K562 (cell line): ENCODE results near the gene CYP24A1. TPM values are rescaled to one million over a fixed set of nuclear protein-coding genes. Genes with fewer than 3 reads are reported as not detected.

Experiments
- ATAC-seq: fragments of 200-7000 bp; cut with Tn5 transposase; 3 replicates; pipeline ENCODE4 v1.9.1; 2020; ENCODE audit warnings: moderate library complexity
- BruUV-seq: library from RNA; stranded (reverse); fragments of 400-500 nt; replicated peaks from 2 replicates; lab custom pipeline; 2021; lab: Mats Ljungman, UMichigan
- CTCF ChIA-PET: fragments of 300-600 bp; formaldehyde crosslinking; extraction: SDS; loops from one replicate; lab custom pipeline; 2021; ENCODE audit warnings: low intra/inter-chr PET ratio; lab: Yijun Ruan, JAX
- POLR2A ChIA-PET: fragments of 300-600, 350-650 bp; sonication (Branson Sonifier 250); formaldehyde crosslinking; extraction: SDS; loops from one replicate; lab custom pipeline; 2021; ENCODE audit warnings: antibody characterized with exemption, inconsistent platforms; lab: Yijun Ruan, JAX
- DNase-seq, 4 experiments: peaks; one replicate each; pipeline versions ENCODE4 v3.0.0 to v3.0.0-alpha.2; 2011 to 2018; ENCODE audit warnings: low spot score in 3 of 4, mixed read lengths in 3 of 4; ENCODE audit errors: extremely low read depth in 1 of 4
- FAIRE-seq: peaks from 2 replicates; lab custom pipeline; 2011; peaks lifted over from hg19 to GRCh38; lab: Jason Lieb, UNC
- H2AFZ ChIP-seq: 2 replicates; pipeline ENCODE4 v1.6.0; 2011; ENCODE audit warnings: low read depth, low read length, control low read depth, inconsistent platforms
- H3K27ac ChIP-seq: fragments of 200-600 bp; 3 replicates; pipeline ENCODE4 v1.8.0; 2011; ENCODE audit warnings: low read depth, mild to moderate bottlenecking, control low read depth, inconsistent platforms, low read length, moderate library complexity, mixed read lengths; ENCODE audit errors: extremely low read depth
- H3K27me3 ChIP-seq, 2 experiments: fragments of 300-600 bp in 1 of 2; 2 replicates in 1 of 2; 3 replicates in 1 of 2; pipeline versions ENCODE4 v1.6.0 to v1.8.0; 2011; ENCODE audit warnings: inconsistent platforms in 2 of 2, low read length in 2 of 2, mild to moderate bottlenecking in 1 of 2, mixed read lengths in 1 of 2, moderate library complexity in 1 of 2; ENCODE audit not compliant: control insufficient read depth in 2 of 2, insufficient read depth in 2 of 2
- H3K36me3 ChIP-seq: fragments of 300-600 bp; 3 replicates; pipeline ENCODE4 v1.8.0; 2011; ENCODE audit warnings: mild to moderate bottlenecking, low read length, inconsistent platforms; ENCODE audit not compliant: control insufficient read depth, insufficient read depth
- H3K4me1 ChIP-seq, 2 experiments: fragments of 200-600 bp in 1 of 2; replicated peaks in 1 of 2; 2 replicates in 1 of 2; 3 replicates in 1 of 2; pipeline versions ENCODE4 v1.5.1 to v1.8.0; 2011; ENCODE audit warnings: inconsistent platforms in 2 of 2, low read length in 2 of 2, mild to moderate bottlenecking in 1 of 2, mixed read lengths in 1 of 2, moderate library complexity in 1 of 2; ENCODE audit not compliant: control insufficient read depth in 2 of 2, insufficient read depth in 2 of 2
- H3K4me2 ChIP-seq: 2 replicates; pipeline ENCODE4 v1.6.1; 2011; ENCODE audit warnings: low read length, control low read depth, inconsistent platforms, mixed read lengths; ENCODE audit not compliant: insufficient read depth
- H3K4me3 ChIP-seq: fragments of 200-600 bp; sonication (generic), shearing (Covaris generic); 2 replicates; pipeline ENCODE4 v1.5.1; 2016; ENCODE audit warnings: control low read depth, inconsistent platforms
- H3K79me2 ChIP-seq: fragments of 200-600 bp; 3 replicates; pipeline ENCODE4 v1.8.0; 2011; ENCODE audit warnings: low read length, inconsistent platforms; ENCODE audit not compliant: control insufficient read depth, insufficient read depth
- H3K9ac ChIP-seq, 2 experiments: 2 replicates each; pipeline versions ENCODE4 v1.6.0 to v1.6.1; 2011; ENCODE audit warnings: low read depth in 2 of 2, low read length in 2 of 2, control low read depth in 1 of 2, inconsistent platforms in 1 of 2, mild to moderate bottlenecking in 1 of 2, mixed read lengths in 1 of 2; ENCODE audit not compliant: insufficient read depth in 1 of 2
- H3K9me1 ChIP-seq: one replicate; pipeline ENCODE4 v1.6.0; 2011; ENCODE audit warnings: inconsistent platforms, mild to moderate bottlenecking, low read length, moderate library complexity; ENCODE audit not compliant: control insufficient read depth, insufficient read depth
- H3K9me3 ChIP-seq: replicated peaks from 2 replicates; pipeline ENCODE4 v1.5.1; 2011; ENCODE audit warnings: low read depth, low read length, inconsistent platforms; ENCODE audit not compliant: control insufficient read depth, insufficient read depth
- H4K20me1 ChIP-seq: replicated peaks from 2 replicates; pipeline ENCODE4 v1.6.1; 2011; ENCODE audit warnings: low read length, inconsistent platforms, mixed read lengths; ENCODE audit not compliant: control insufficient read depth, insufficient read depth
- WGBS: fragments of 100-300 bp; shearing (Covaris generic); methylation state at CpG from one replicate; pipeline ENCODE4 v1.1.6; 2016; ENCODE audit warnings: low coverage, mixed read lengths; ENCODE audit not compliant: insufficient coverage; ENCODE audit errors: missing lambda C conversion rate; 5-methylcytosine and 5-hydroxymethylcytosine counted together
- in situ Hi-C: fragments of 300-500 bp; cut with MboI; formaldehyde crosslinking; loops from 4 replicates; pipeline ENCODE4 v1.15.0; 2018; ENCODE audit warnings: inconsistent platforms, mixed read lengths
- intact Hi-C: fragments of 100-400 bp; cut with micrococcal nuclease; formaldehyde crosslinking; loops from 2 replicates; pipeline ENCODE4 v1.14.2; 2022
- polyA plus RNA-seq, 8 experiments: library from polyadenylated mRNA; depleted of rRNA in 4 of 8; stranded (reverse) in 5 of 8; unstranded in 3 of 8; fragments of >200 nt; fragmentation: Nextera tagmentation in 2 of 8; fragmentation: Illumina TruSeq in 1 of 8; extraction: Ambion mirVana in 2 of 8; extraction: Trizol in 1 of 8; gene quantifications; 2 replicates each; pipeline versions ENCODE4 v1.2.1 to v1.2.3, GENCODE V29; 2011 to 2014; ENCODE audit warnings: inconsistent platforms in 1 of 8, missing spikeins in 1 of 8
- total RNA-seq, 7 experiments: library from RNA; depleted of rRNA in 6 of 7; stranded (reverse); fragments of >200 nt in 6 of 7; fragmentation: Illumina TruSeq in 2 of 7; extraction: Trizol in 2 of 7; gene quantifications; 2 replicates each; pipeline versions ENCODE4 v1.2.1 to v1.2.3, GENCODE V29; 2011 to 2021; ENCODE audit warnings: low replicate concordance in 1 of 7
- TF ChIP-seq, protein P1 (sequence below), 3 experiments: fragments of 200-800 bp in 1 of 3; fragments of 250-450 bp in 1 of 3; fragments of 450-650 bp in 1 of 3; sonication (Bioruptor Pico) in 1 of 3; sonication (Bioruptor generic) in 1 of 3; formaldehyde crosslinking in 1 of 3; IDR thresholded peaks; 2 replicates each; pipeline versions ENCODE4 v1.6.1 to v1.8.0; 2016 to 2022; ENCODE audit warnings: mild to moderate bottlenecking in 2 of 3, missing genetic modification characterization in 2 of 3, missing compliant biosample characterization in 1 of 3, moderate library complexity in 1 of 3
- TF ChIP-seq, protein P2 (sequence below): fragments of 450-650 bp; IDR thresholded peaks from 2 replicates; pipeline ENCODE4 v1.6.1; 2014; ENCODE audit warnings: low read depth, mild to moderate bottlenecking, moderate library complexity, borderline replicate concordance

The CYP24A1 gene
- total and polyA plus RNA-seq, 9 of the 15 experiments (the other 6 are each of a cell fraction or from before 2014, with no cell fraction given): 0.04 TPM; not detected in 8

DNA sequence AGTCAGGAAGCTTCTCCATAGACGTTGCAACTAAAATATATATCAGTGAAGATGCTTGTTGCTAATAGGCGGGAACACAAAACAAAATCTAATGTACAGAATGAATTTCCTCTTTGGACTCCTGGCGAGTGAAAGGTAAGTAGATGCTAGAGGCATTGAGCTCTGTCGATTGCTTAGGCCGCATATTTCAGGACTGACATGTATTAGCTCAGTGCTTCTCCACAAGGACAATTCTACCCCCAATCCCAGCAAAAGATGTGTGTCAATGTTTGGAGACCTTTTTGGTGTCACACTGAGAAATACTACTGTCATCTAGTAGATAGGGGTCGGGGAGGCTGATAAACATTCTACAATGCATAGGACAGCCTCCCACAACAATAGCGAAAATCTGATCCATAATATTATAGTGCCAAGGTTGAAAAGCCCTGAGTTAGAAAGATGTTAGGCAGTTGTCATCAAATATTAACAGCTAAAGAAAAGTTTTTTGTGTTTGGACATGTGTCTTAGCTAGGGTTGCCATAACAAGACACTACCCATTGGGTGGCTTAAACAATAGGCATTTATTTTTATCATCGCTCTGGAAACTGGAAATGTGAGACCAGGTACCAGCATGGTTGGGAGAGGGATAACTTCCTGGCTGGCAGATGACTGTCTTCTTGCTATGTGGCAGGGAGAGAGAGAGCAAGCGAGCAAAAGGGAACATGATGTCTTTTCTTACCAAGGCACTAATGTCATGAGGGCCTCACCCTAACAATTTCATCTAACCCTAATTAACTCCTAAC, 55.4 kb downstream of the CYP24A1 start:
- H3K4me1 ChIP-seq: no peaks in the 10 kb centered on the region
- H3K9ac ChIP-seq: no peak overlapping the region
- H3K4me3 ChIP-seq: no peak overlapping the region
- no peaks in the 10 kb centered on the region for H3K9me3 ChIP-seq
- no peak overlapping the region for H2AFZ ChIP-seq
- peaks cover 0 to 8% of the 10 kb centered on the region in 2 experiments; a peak in 2 of 5 replicates for H3K27me3 ChIP-seq
- no peak for ATAC-seq
- H3K36me3 ChIP-seq: no peaks in the 10 kb centered on the region
- H4K20me1 ChIP-seq: no peaks in the 10 kb centered on the region
- no TSS peak for BruUV-seq
- H3K27ac ChIP-seq: no peak overlapping the region
- FAIRE-seq: no peak
- ChIA-PET CTCF (no interaction called here), POLR2A (no interaction called here)
- WGBS: 3% methylated on average over 9 of the region's 9 CpGs
- in situ Hi-C loops: no loop called here
- no peak for DNase-seq
- TF ChIP-seq, protein P1, sequence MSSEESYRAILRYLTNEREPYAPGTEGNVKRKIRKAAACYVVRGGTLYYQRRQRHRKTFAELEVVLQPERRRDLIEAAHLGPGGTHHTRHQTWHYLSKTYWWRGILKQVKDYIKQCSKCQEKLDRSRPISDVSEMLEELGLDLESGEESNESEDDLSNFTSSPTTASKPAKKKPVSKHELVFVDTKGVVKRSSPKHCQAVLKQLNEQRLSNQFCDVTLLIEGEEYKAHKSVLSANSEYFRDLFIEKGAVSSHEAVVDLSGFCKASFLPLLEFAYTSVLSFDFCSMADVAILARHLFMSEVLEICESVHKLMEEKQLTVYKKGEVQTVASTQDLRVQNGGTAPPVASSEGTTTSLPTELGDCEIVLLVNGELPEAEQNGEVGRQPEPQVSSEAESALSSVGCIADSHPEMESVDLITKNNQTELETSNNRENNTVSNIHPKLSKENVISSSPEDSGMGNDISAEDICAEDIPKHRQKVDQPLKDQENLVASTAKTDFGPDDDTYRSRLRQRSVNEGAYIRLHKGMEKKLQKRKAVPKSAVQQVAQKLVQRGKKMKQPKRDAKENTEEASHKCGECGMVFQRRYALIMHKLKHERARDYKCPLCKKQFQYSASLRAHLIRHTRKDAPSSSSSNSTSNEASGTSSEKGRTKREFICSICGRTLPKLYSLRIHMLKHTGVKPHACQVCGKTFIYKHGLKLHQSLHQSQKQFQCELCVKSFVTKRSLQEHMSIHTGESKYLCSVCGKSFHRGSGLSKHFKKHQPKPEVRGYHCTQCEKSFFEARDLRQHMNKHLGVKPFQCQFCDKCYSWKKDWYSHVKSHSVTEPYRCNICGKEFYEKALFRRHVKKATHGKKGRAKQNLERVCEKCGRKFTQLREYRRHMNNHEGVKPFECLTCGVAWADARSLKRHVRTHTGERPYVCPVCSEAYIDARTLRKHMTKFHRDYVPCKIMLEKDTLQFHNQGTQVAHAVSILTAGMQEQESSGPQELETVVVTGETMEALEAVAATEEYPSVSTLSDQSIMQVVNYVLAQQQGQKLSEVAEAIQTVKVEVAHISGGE (CRISPR knock-in tag; IDR thresholded peaks at IDR 0.05): peak in 1 of 3 experiments; percentile 85; a peak in 2 of 6 replicates
- TF ChIP-seq, protein P2, sequence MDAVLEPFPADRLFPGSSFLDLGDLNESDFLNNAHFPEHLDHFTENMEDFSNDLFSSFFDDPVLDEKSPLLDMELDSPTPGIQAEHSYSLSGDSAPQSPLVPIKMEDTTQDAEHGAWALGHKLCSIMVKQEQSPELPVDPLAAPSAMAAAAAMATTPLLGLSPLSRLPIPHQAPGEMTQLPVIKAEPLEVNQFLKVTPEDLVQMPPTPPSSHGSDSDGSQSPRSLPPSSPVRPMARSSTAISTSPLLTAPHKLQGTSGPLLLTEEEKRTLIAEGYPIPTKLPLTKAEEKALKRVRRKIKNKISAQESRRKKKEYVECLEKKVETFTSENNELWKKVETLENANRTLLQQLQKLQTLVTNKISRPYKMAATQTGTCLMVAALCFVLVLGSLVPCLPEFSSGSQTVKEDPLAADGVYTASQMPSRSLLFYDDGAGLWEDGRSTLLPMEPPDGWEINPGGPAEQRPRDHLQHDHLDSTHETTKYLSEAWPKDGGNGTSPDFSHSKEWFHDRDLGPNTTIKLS: no peak
- no peak overlapping the region for H3K4me2 ChIP-seq
- H3K9me1 ChIP-seq: no peaks in the 10 kb centered on the region
- intact Hi-C loops: no loop called here
- no peaks in the 10 kb centered on the region for H3K79me2 ChIP-seq
